GM19043 (cell line): ENCODE measurements around the gene GPC3.

Experiments
- ATAC-seq: cut with Tn5 transposase; IDR thresholded peaks from one replicate; pipeline ENCODE4 v1.9.1; 2021; ENCODE audit warnings: low read depth; ENCODE audit not compliant: unreplicated experiment

Gene GPC3

DNA sequence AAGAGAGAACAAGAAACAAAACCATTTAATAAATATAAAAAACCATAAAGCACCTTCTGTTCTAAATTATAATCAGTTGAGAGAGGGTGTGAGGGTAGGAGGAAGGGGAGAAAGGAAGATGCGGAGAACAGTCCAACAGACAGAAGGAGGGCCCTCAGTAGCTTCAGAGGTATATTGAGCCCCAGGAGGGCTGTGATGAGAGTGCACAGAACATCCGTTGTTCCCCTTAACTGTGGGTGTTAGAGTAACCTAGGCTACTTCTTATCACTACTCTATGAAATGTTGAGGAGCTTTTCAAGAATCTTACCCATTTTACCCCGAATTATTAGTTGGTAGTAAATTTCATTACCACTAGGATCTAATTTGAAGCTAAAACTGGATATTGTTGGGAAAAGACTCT lies 13.8 kb downstream of the GPC3 start:
- no peak for ATAC-seq

DNA sequence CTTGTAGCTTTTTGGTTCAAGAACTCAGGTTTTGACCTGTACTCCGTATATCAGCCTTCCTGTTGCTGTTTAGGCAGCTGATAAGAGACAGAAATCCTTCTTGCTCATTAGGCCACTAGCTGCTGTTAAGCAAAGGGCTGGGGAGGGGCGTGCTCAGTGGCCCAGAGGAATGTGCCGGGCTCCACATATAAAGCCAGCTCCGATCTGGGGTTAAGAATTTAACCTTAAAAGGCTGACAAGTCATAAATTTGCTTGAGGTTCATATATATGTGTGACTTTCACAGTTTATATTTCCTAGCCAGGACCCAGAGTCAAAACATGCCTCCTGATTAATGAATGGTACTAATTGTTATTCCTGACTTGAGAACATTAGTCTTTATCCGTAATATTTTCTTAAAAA lies 15.3 kb downstream of the GPC3 start:
- no peak for ATAC-seq

DNA sequence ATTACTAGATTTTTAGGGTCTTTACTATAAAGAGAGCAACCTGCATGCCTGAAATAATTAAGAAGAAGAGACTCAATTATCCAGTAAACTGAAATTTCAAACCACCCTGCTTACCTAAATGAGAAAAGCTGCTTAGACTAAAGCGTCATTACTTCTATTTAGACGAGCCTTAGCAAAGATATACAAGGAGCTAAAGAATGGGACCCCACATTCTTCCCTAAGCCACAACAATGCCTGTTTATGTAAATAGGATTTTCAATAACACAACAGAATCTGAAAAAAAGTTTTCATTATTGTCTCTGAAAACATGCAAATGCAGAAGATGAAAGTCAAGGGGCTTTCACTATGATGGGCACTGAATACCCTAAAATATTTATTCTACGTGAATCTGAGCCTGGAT lies 16.2 kb downstream of the GPC3 start:
- ATAC-seq = no peak

DNA sequence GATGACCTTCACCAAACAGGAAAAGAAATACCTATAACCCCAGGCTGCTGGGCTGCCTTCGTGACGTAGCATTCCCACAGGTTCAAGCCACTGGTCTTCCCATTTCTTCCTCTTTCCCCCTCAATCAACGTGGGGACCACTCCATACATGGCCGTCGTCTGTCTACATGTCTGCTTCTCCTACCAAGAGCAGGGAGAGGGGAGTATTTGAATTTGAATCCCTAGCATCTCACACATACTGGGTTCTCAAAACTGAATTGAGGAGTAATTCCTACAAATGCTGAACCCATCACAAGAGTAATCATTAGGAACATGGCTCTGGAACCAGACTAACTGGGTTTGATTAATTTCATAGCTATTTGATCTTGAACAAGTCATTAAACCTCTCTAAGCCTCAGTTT lies 17.3 kb downstream of the GPC3 start:
- ATAC-seq = no peak

DNA sequence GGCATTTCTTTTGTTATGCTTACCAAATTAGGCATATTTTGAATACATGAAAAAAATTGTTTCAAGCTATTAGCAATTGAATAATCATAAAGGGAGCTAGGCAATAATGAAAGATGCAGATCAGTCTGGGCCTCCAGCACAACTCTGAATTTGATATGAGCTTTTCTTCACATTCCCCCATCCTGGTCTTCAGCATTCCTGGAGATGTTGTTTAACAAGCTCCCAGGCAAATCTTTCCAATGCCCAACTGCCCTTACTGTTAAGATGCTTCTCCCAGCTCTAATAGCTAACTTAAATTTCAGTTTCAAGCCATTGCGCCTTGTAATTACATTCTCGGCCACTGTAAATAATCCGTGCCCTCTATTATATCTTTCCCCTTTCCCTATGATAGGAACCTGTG lies 19.2 kb downstream of the GPC3 start:
- no peak for ATAC-seq

DNA sequence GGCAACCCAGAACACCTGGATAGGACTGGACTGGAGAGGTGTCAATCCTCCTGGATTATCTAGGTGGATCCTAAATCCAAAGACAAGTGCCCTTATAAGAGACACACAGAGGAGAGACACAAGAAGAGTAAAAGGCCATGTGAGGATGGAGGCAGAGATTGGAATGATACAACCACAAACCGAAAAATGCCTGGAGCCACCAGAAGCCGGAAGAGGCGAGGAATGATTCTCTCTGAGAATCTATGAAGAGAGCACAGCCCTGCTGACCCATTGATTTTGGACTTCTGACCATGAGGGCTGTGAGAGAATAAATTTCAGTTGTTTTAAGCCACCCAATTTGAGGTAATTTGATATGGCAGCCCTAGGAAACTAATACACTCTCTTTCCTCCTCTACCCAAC lies 20.1 kb downstream of the GPC3 start:
- no peak for ATAC-seq

DNA sequence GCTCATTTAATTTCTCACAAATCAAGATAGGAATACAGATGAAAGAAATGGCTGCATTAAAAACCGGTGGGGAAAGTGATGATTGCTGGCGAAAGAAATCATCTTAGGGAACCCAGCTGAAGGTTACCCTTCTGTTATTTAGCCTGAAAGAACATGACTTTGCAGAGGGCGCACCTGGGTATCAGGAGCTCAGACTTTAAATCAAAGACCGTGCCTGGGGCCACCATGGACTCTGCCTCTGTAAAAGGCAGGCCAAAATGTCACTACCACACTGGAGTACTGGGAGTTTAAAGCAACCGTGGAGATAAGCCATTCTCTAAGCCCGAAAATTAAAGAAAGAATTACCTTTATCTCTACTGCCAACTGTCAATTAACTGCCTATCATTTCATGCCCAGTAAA lies 24.3 kb downstream of the GPC3 start:
- ATAC-seq = no peak

DNA sequence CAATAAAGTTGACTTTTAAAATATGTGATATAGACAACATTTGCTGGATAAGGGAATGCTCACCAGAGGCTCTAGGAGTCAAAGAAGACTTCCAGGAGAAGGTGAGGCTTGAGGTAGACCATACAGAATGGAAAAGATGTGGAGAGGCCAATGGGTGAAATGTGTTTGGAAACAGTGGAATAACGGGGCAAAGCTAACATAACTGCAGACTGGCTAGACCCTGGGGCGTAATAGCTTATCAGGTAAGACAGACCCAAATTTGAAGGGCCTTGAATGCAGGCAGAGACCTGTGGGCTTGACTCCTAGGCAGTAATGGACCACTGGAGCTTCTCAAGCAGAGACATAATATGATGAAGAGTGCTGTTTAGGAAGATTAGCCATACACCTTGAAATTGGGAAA lies 25.4 kb downstream of the GPC3 start:
- ATAC-seq = no peak

DNA sequence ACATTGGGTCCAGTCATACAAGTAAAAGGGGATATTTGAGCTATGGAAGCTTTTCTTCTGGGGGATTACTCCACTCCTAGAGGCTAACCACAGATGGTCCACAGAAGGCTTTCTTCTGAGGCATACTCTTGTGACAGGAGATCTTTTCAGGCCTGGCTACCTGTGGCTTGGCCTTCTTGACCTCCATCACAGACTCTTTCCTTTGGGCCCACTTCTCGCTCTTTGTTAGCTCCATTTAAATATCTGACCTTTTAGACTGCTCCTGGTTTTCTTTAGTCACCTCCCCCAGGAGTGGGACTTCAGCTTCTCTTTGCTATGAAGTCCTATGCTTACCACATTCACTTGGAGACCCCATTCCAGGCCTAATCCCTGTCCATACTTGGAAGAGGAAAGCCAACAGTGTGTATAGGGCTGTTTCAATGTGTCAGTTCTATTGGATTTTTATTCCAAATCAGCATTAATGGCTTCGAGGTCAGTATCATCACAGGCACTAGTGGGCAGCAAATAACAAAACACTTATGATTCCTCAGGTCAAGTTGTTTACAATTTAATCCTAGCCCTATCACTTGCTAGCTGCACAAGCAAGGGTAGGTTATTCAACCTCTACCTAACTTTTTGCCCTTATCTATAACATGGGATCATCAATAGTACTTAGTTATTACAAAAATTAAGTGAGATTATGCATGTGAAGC lies 26.3 kb downstream of the GPC3 start:
- no peak for ATAC-seq

DNA sequence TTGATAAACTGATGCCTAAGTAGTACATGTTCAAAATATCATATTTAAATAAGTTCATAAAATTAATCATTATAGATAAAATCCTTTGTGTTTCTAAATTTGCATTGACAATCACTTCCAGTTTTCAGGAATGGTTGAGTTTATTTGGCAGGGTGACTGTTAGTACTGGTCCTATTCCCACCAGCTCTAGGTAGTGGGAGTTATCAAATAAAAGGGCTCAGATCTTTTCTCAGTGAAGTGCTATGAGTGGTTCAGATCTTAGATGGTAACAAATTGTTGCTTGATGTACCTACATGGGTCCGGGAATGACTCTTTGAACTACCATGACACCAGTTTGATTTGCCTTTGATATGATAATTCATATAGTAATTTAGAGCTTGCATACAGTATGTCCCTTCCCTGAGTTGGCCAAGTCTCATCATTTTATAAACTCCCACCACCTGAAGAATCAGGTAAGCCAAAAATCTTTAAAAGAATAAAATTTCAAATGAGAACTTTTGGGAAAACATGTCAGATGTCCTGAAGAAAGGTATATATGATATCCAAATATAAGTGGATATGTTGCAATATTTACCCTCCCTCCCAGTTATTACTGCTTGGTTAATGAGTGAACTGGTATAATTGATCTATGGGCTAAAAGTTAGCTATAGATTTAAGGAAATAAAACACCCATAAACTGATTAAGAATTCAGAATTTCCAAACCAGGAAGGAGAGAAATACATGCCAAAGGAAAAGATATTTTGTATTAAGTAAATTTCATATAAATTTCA lies 28.6 kb downstream of the GPC3 start:
- no peak for ATAC-seq

DNA sequence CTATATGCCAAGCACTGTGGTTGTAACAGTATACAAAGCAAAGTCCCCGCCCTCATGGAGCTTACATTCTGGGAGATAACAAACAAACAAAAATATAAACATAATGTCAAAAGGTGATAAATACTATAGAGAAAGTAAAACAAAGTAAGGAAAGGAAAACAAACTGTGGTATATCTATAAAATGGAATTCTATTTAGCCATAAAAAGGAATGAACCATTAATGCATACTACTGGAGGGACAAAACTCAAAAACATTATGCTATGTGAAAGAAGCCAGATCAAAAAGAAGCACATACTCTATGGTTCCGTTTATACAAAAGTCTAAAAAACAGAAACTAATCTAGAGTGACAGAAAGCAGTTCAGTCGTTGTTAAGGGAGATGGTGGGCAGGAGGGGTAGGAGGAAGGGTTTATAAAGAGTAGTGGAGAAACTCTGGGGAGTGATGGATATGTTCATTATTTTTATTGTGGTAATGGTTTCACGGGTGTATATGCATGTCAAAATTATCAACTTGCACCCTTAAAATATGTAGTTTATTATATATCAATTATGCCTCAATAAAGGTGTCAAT lies 31.5 kb downstream of the GPC3 start:
- no peak for ATAC-seq

DNA sequence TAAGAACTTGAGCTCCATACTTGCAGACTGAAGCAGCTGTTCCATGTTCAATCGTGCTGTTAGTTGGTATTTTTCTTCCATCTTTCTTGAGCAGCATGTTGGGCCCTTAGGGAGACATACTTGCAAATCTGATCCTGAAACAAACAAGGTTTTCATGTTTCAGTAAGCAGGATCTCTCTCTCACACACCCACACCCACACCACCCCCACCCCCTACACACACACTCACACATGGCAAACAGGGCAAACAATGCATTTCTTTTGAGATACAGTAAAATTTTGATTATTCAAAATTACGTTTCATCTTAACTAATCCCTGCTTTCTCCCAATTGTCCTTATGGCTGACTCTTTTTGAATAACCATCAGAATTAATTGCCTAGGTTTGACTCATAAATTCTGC lies 32.3 kb downstream of the GPC3 start:
- no peak for ATAC-seq

DNA sequence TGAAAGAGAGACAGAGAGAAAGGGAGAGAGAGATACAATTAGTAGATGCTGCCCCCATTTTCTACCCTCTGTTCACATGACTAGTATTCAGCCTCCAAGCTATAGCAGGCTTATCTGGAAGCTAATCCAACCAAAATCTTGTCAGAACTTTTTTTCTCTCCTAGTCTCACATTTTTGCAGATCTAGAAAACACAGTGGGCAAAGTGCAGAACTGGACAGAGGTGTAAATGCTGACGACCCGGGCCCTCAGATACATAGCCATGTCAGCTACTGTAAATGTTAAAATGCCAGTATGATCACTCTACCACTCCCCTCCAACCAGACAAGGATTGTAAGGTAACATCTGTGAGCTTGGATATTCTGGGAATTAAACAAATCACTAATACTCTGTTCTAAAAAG lies 34.3 kb downstream of the GPC3 start:
- no peak for ATAC-seq

DNA sequence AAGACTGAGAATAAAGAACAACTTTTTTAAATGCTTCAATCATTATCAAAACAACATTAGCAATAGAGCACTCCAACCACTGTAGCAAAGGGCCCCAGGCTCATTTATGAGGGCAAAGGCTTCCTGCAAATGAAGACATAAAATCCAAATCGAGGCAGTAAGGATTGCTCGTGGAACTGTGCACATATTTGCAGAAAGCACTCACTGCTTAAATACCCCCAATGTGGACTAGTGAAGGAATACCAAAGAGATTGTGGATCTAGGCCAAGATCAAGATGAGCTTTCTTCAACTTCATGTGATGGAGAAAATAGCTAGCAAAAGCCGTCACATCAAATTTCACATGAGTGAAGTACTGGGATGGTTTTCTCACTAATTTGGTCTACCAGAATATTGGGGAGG lies 35.2 kb downstream of the GPC3 start:
- no peak for ATAC-seq

DNA sequence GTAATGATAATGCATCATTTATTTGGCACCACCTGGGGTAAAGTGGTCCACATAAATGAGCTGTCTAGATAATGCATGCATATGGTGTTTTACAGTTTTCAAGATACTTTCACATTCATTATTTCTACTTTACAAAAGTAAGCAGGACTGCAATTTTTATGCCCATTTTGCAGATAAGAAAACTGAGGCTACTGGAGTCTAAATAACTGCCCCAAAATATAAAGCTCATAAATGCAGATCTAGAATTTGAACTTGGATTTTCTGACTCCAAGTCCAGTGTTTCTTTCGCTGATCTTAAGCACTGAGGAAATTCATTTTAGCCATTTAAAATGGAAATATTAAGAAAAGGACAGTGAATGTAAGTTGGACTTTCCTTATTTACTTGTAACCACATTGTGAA lies 36.5 kb downstream of the GPC3 start:
- ATAC-seq = no peak

DNA sequence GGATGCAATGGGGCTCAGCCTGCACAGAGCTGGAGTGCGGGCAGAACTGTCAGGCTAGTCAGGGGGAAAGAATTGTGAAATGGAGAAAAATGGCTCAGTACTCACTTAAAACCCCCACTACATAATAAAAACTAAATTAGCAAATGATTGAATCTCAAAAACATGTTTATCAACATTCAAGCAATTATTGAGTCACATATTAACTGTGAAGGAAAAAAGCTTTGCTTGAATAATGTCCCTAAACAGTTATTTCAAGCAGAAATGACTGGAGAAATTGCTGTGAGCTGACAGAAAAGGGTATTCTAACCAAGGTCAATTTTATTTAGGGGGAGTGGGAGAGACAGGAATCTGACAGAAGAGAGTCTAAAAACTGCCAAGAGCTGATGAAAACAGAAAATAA lies 37.4 kb downstream of the GPC3 start:
- ATAC-seq = no peak

DNA sequence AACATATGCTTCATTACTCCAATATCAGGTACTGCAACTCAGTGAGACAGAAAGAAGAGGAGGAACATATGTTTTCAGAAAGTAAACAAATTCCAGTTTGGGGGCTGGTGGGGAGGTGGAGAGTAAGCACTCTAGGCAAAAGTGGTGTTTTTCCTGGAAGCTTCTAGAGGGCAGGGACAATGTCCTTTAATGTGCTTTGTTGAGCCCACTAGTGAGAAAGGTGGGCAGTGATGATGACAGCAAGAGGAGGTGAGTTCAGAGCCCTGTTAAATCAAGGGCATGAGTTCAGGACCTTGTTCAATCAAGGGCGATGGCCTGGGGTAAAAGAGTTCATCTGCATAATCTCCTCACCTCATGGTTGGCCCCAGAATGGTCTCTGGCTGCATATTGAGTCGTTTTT lies 38.4 kb downstream of the GPC3 start:
- no peak for ATAC-seq

DNA sequence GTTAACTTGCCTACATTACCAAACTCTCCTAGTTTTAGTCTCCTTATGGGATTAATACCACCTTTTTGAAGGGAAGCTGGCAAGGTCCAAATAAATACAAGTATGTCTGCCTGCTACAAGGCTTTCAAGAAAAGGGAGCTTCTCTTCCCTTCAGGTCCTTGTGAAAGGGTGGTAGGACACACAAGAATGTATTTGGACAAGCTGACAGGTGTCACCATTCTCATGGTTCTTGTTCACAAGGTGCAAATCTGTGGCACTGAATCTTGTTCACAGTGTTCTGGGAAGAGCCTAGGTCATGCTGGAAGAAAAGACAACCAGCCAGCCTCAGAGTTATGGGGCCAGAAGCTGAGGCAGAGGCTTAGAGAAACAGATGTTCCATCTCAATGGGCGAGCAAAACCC lies 41.9 kb downstream of the GPC3 start:
- no peak for ATAC-seq

DNA sequence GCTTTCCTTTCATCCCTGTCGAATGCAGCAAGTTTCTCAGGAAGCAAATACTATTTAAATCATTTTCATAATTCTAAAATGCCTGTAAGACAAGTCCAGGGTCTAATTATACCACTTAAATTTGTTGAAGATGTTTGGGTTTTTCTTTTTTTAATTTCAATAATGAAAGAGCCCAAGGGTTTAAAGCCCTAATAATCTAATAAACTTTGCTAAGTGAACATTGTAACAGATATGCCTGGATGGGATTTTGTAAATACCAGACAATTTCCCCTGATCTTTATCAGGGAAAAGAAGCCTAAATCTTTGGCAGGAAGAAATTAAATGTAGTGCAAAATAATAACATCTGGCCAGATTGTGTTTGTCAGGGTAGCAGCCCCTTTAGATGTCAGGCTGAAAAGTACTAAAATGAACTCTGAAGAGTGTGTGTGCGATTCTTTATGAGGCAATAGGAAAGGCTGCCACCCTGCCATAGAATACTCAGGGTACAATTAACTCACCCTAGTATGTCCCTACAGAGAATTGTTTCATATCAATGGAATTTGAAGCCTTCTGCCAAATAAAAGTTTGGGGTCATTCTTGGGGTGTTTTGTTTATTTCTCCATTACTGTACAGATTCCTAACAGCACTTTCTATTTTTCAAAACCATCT lies 45.6 kb downstream of the GPC3 start:
- ATAC-seq = no peak

DNA sequence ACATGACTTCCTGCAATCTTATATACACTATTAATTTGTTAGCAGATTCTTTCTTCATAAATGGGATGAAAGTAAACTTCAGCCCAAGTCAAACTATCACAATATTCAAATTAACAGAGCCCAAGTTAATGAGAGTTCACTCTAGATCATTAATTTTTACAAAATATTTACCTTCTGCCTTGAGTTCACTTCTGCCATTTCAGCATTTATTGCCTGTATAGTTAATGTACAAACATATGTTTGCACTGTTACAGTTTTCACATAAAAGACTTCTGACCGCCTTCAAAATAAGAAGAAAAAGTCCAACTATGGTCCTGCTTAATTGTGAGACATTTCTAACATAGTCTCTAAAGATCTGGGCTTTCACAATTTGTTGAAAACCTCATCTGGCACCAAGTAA lies 46.9 kb downstream of the GPC3 start:
- ATAC-seq = no peak

DNA sequence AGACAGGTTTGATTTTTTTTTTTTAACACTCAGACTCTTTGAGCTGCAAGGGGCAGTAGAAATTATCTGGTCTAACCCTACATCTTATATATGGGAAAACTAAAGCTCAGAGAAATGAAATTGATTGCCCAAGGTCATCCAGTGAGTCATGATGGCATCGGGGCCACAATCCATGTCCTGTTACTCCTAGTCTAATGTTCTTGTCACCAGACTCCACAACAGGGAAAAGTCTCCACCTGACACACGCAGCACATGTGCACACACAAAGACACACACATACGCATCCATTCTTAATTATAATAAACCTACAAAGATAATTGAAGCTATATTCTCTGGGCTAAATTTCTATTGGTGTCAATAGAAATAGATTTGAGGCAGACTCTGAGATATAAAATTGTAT lies 48.4 kb downstream of the GPC3 start:
- no peak for ATAC-seq

DNA sequence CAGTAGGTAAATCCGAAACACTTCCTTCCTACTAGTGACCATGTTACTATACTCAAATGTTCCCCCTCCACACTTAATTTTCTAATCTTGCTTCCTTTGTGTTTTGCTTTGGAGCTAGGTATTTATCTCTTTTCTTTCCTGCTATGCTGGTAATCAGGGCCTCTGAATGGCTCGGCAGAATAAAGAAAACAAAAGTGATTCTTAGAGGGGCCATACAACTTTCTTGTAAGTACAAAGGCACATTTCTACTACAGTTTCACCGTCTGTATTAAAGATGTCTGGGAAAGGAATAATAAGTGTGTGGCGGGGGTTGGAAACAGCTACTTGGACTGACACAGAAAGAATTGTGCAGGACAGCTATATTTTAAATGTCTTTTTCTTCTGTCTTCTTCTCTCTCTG lies 50.3 kb downstream of the GPC3 start:
- no peak for ATAC-seq
